GM18502 (cell line): Measurements from ENCODE around the gene PCDHGC3.

Experiments
- ATAC-seq: cut with Tn5 transposase; IDR thresholded peaks from one replicate; pipeline ENCODE4 v1.9.1; 2021; ENCODE audit warnings: mild to moderate bottlenecking; ENCODE audit not compliant: unreplicated experiment, poor library complexity

The PCDHGC3 gene

DNA sequence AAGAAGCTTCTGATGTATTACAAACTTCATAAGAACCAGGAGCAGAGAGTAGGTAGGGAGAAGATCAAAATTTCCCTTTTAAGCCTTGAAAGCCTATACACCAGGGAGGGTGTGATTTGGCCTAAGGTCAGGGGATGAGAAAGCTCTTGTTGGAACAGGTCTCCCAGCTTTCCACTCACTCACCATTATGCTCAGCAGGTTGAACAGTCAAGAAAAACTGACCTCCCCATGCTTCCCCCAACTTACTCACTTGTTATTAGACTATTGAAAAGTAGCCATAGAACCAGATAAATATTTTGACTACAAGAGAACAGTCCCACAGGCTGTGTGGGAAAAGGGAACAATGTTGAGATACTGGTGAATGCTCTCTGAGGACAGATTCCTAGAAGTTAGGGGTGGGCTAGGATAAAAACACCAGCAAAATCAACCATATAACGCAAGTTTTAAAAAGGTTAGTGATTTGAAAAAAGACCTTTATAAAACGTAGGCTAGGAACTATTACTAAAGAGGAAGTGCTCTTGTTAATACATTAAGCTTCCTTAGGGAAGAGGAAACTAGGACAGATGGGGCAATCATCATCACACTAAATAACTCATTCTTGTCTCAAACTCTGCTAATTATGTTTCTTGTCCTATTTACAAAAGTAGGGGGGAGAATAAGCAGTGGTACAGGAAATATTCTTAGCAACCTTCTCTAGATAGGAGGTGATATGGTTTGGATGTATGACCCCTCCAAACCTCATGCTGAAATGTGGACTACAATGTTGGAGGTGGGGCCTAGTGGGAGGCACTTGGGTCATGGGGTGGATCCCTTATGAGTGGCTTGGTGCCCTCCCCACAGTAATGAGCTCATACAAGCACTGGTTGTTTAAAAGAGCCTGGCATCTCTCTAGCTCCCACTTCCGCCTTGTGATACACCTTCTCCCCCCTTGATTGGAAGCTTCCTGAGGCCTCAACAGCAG is 44.1 kb downstream of the PCDHGC3 start:
- no peak for ATAC-seq

DNA sequence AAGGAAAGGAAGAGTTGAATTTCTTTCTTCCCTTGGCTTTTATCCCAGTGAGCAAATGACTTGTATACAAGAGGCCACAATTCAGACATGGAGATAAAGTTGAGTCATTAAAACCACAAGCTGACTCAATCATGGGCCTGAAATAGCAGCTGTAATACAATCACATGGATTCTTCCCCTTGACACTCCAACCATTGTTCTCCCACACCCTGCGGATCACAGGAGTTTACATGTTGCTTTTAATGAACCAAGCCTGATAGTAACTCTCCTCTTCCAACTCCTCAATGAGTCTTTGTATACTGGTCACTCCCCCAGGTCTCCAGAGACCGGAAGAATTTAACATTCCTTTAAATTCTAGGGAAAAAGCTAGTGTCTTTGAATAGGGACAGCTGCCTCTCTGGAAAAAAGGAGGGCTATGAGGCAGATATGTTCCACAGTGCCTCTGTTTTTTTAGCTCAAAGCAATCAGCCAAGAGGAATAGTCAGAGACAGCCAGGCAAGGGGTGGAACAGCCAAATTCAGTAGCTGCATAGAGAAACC is 45.5 kb downstream of the PCDHGC3 start:
- ATAC-seq, result no peak

DNA sequence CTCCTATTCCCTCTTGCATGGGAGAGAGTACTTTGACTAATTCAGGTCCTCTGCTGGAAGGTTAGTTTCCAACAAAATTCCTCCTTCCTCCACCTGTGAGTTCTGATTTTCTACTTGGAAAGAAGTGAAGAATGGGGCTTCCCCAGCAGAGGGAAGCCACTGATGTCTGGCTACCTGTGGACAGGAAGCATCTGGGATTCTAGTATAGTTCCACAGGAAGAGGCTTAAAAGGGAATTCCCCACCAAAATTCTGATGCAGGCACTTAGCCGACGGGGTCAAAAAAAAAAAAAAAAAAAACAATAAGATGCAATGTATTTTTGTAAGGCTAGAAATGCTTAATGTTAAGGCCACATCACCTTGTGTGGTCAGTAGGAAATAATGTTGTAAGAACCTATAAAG is 46.5 kb downstream of the PCDHGC3 start:
- no peak for ATAC-seq

GRCh38 chr5:141523991-141524390 is 48.2 kb downstream of the PCDHGC3 start:
- ATAC-seq, result no peak

DNA sequence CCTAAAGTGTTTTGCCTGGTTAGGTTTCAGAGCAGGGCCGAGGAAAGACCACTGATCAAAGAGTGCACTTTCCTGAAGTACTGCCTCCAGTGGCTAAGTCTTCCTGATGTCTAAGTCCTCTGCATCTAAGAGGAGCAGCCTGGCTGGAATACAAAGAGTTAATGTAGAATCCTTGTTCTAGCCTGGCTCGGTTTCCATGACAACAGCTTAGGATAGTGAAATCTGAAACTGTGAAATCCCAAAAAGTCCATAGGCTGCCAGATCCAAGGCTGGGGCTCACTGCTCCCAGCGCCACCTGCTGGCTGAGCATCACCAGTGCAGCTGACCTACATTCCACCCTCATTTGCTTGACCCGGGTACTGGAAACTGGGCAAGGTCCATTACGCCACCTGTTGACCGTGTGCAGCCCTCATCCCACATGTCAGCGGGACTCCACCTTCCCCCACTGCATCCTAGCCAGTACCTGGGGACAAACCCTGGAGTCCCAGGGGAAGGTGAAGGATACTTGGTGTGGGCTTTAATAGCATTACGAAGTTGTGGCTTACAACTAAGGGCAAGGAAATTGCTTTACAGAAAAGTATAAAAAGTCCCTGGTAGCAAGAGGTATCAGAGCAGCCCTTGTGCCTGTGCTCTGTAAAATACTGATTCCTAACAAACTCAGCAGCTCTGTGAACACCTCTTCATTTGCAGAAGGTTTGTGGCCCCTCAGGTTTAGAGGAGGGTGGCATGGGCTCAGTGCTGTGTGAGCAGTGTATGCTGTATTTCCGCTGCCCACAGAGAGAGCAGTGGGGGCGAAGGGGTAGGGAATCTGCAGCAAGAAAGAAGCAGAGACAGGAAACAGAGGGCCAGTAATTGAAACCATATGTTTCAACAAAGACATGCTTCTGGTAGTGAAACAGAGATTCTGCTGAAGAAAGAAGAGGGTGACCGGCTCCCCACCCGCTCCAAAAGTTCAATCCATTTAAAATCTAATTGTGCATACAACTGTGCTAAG is 49.1 kb downstream of the PCDHGC3 start:
- ATAC-seq, result peak; percentile 64

GRCh38 chr5:141525653-141526052 is 49.9 kb downstream of the PCDHGC3 start:
- no peak for ATAC-seq

GRCh38 chr5:141527426-141527825 is 51.7 kb downstream of the PCDHGC3 start:
- ATAC-seq, result no peak
